ENCODE measurements around the gene MMP7. TPM values are rescaled to one million over a fixed set of nuclear protein-coding genes. Genes with fewer than 3 reads are reported as not detected.

Gene MMP7, protein sequence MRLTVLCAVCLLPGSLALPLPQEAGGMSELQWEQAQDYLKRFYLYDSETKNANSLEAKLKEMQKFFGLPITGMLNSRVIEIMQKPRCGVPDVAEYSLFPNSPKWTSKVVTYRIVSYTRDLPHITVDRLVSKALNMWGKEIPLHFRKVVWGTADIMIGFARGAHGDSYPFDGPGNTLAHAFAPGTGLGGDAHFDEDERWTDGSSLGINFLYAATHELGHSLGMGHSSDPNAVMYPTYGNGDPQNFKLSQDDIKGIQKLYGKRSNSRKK
- polyA plus RNA-seq (2011; rRNA removed) = not detected in 2 replicates
- polyA minus RNA-seq (2011; rRNA and poly(A)+ RNA removed) = not detected in 2 replicates

DNA sequence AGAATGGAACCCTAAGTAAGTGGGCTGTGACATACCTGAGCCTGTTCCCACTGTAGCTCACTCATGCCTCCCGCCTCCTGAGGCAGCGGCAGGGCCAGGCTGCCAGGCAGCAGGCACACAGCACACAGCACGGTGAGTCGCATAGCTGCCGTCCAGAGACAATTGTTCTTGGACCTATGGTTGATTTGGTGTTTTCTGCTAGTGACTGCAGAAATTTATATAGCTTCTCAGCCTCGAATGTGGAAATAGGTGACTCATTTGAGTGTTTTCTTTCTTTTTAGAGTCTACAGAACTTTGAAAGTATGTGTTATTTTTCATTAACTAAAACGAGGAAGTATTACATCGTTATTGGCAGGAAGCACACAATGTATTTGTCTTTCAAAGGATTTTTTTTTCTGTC lies at the start of gene MMP7:
Gene MMP7, minus strand, starts transcription at position 190 of the 400 bp plus-strand sequence. Its CDS starts 47 bp downstream, at position 143.
- H3K27me3 ChIP-seq (ENCODE audit: control insufficient read depth, insufficient read depth, low read length) = no peaks in the 10 kb centered on the region
- H3K4me3 ChIP-seq (ENCODE audit: low read depth, low read length) = no peak within 1 kb of the TSS
- TF ChIP-seq, protein P1, sequence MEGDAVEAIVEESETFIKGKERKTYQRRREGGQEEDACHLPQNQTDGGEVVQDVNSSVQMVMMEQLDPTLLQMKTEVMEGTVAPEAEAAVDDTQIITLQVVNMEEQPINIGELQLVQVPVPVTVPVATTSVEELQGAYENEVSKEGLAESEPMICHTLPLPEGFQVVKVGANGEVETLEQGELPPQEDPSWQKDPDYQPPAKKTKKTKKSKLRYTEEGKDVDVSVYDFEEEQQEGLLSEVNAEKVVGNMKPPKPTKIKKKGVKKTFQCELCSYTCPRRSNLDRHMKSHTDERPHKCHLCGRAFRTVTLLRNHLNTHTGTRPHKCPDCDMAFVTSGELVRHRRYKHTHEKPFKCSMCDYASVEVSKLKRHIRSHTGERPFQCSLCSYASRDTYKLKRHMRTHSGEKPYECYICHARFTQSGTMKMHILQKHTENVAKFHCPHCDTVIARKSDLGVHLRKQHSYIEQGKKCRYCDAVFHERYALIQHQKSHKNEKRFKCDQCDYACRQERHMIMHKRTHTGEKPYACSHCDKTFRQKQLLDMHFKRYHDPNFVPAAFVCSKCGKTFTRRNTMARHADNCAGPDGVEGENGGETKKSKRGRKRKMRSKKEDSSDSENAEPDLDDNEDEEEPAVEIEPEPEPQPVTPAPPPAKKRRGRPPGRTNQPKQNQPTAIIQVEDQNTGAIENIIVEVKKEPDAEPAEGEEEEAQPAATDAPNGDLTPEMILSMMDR (IDR thresholded peaks at IDR 0.05; ENCODE audit: low read depth, low read length) = no peak

DNA sequence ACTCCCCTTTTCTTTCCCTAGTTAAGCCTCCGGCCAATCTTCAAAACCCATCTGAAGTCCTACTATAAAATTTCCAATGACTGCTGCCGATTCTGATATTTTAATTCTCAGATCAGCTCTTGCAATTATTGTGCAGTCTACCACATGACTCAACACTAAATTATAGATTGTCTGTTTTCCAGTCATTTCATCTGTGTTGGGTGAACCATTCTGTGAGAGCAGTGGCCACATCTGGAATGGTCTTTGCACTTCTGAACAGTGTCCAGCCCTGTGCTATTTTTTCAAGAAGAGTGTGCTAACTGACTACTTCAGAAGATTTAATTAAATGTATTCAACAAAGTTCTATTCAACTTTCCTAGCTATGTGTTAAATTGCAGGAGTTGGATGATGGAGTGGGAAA lies 47.2 kb upstream of the MMP7 start:
- CTCF ChIA-PET = no interaction called here
- Histone ChIP-seq H3K9me3 (ENCODE audit: control insufficient read depth, insufficient read depth, low read length) (no peaks in the 10 kb centered on the region), H3K27me3 (ENCODE audit: control insufficient read depth, insufficient read depth, low read length) (no peaks in the 10 kb centered on the region), H3K27ac (ENCODE audit: low read depth, low read length) (no peak overlapping the region), H3K4me3 (ENCODE audit: low read depth, low read length) (no peak overlapping the region)
- TF ChIP-seq, protein P1 (IDR thresholded peaks at IDR 0.05; ENCODE audit: low read depth, low read length) = no peak
- DNase-seq (ENCODE audit: low read depth, low spot score) = no peak
- POLR2A ChIA-PET = no interaction called here

More for the DNA sequence above, at the start of gene MMP7:
- CTCF ChIA-PET = interaction anchor here (1.0 to 1.4 kb wide), 2 partner anchors 35 to 410 kb away, joined by 3 read pairs; no protein-coding TSS in a partner anchor
- no peaks in the 10 kb centered on the region for H3K9me3 ChIP-seq (ENCODE audit: control insufficient read depth, insufficient read depth, low read length)
- POLR2A ChIA-PET = no interaction called here
- peak; percentile 4 for DNase-seq (ENCODE audit: low read depth, low spot score)
- no peak within 1 kb of the TSS for H3K27ac ChIP-seq (ENCODE audit: low read depth, low read length)

DNA sequence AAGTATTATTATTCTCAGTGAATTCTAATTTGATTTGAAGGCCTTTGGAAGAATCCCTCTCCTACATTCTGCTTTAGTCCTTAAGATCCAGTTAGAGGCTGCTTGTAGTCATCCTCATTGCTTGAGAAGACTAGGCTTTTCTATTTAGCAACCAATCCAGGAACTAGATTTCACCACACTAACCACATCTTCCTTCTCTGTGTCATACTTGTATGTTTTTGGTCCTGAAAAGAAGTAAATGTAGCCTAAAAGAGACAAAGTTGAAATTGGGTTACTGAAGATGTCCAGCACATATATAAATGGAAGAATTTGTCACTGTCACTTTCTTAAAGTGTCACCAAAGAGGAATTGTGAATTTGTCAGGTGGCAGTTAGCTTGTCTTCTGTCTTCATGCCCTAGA lies 46.6 kb upstream of the MMP7 start:
- CTCF ChIA-PET = no interaction called here
- no peak overlapping the region for H3K27ac ChIP-seq (ENCODE audit: low read depth, low read length)
- no peak for DNase-seq (ENCODE audit: low read depth, low spot score)
- H3K27me3 ChIP-seq (ENCODE audit: control insufficient read depth, insufficient read depth, low read length) = no peaks in the 10 kb centered on the region
- H3K9me3 ChIP-seq (ENCODE audit: control insufficient read depth, insufficient read depth, low read length) = no peaks in the 10 kb centered on the region
- H3K4me3 ChIP-seq (ENCODE audit: low read depth, low read length) = no peak overlapping the region
- POLR2A ChIA-PET = no interaction called here
- TF ChIP-seq, protein P1 (IDR thresholded peaks at IDR 0.05; ENCODE audit: low read depth, low read length) = no peak

DNA sequence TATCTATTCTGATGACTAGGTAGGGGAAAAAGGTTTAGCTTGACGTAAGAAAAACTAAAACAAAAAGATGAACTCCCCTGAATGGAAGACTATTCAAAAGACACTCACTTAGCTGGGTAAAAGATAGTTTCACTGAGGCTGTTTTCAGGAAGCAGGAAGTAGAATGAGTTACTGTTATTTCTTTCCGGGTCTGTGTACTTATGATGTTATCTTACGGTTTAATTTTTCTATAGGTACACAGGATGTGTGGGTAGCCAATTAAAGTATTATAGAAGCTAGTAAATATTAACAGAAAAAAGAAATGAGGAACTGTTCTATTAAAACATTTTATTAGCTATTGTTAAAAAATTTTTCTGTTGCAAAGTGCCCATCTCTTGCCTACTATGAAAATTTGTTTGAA lies 45.8 kb upstream of the MMP7 start:
- Histone ChIP-seq H3K27me3 (ENCODE audit: control insufficient read depth, insufficient read depth, low read length) (no peaks in the 10 kb centered on the region), H3K9me3 (ENCODE audit: control insufficient read depth, insufficient read depth, low read length) (no peaks in the 10 kb centered on the region), H3K27ac (ENCODE audit: low read depth, low read length) (no peak overlapping the region), H3K4me3 (ENCODE audit: low read depth, low read length) (no peak overlapping the region)
- TF ChIP-seq, protein P1 (IDR thresholded peaks at IDR 0.05; ENCODE audit: low read depth, low read length) = no peak
- DNase-seq (ENCODE audit: low read depth, low spot score) = no peak
- CTCF ChIA-PET = no interaction called here
- POLR2A ChIA-PET = no interaction called here

DNA sequence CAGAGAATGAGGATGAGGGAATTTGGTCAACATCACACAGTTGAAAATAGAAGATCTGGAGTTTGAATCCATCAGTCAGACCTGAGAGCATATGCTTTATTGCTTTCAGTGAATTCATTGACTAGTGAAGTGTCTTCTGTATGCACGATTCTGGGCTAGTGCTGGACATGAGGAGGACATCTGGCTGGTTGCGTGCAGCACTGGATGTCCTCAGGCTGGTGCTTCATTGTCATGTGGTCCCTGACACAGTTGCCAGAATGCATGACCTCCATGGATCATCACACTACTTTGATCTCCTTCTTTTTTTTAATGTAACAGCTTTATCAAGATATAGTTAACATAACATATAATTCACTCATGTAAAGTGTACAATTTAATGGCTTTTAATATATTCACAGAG lies 44.5 kb upstream of the MMP7 start:
- ChIA-PET CTCF (no interaction called here), POLR2A (no interaction called here)
- no peak for DNase-seq (ENCODE audit: low read depth, low spot score)
- TF ChIP-seq, protein P1 (IDR thresholded peaks at IDR 0.05; ENCODE audit: low read depth, low read length) = no peak
- Histone ChIP-seq H3K4me3 (ENCODE audit: low read depth, low read length) (no peak overlapping the region), H3K9me3 (ENCODE audit: control insufficient read depth, insufficient read depth, low read length) (no peaks in the 10 kb centered on the region), H3K27me3 (ENCODE audit: control insufficient read depth, insufficient read depth, low read length) (no peaks in the 10 kb centered on the region), H3K27ac (ENCODE audit: low read depth, low read length) (no peak overlapping the region)

All from AG04450 (cell line).